SIG-M5 treated with dmso at 0.1 percent for 504 hours (cell line): ENCODE data around the gene SPEG.

ENCODE experiments used
- DNase-seq: peaks from one replicate; lab custom pipeline; 2025; ENCODE audit not compliant: unreplicated experiment; lab: John Stamatoyannopoulos, UW

The SPEG gene

DNA sequence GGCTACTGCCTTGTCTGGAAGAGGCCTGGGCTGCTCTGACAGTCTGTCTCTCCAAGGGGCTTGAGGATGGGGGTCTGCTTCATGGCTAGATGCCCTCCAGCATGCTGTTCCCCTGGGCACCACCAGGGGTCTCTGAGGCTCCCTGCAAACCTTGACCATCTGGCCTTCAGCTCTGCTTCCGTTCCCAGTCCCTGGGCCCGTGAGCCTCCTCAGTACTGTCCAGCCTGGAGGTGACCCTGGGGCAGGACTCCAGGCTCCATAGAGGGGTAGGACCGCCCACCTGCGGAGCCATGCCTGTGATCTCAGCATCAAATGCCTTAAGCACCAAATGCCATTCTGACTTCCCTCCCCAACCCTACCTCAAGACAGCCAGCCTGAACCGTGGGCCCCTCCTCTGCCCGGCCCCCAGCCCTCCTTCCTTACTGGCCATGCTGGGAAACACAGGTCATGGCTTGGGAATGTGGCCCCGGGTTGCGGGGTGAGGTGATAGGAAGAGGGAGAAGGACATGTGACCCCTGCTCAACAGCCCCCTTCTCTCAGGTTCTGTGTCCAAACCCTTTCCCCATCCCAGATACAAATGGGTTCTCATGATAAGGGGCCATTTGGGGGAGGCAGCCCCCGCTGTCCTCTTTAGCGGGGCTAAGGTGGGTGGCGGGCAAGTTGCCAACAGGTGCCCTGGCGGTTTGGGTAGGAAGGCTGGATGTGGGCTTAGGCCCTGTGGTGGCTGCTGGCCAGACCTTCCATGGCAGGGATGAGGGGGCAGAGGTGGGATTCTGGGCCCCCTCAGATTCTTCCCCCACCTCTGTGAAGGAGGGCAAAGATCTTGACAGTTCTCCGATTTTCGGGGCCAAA lies 25.0 kb downstream of the SPEG start:
- peak; percentile 51 for DNase-seq

DNA sequence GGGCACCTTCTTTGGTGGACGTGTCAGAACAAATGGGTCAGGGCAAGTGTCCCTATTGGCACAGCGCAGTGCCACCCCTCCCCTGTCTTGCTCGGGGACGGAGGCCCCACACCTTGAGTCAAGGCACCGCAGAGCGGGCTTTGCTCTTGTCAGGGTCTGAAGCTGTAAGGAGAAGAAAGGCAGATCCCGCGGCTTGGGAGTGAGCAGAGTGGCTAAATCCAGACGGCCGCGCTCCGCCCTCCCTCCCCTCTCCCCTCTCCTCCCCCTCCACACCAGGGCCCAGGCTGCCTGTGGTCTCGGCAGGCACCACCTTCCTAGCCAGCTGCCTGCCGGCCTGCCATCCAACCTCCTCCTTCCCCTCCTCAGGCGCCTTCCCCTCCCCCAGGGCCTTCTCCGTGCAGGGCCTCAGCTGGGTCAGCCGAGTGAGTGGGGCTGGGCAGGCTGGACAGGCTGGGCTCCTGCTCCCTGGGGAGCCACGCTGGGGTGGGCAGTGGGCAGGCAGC lies 25.8 kb downstream of the SPEG start:
- DNase-seq = no peak

DNA sequence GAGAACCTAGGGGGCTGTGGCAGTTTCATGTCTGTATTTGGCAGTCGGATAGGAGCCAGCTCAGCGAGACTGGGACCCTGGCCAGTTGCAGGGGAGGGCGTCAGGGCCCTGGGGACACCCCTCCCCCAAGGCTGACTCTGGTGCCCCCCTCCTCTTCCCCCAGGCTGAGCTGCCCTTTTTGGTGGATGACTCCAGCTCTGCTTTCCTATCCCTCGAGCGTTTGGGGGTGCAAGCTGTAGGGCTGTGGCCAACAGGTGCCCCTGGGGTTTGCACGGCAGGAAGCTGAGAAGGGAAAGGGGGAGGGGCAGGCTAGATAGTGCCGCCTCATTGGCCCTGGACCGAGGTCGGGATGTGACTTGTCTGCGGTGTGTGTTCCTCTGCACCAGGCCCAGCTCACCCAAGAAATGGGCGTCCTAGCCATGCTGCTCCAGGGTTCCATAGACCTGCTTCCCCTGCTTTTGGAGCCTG lies 26.4 kb downstream of the SPEG start:
- no peak for DNase-seq

DNA sequence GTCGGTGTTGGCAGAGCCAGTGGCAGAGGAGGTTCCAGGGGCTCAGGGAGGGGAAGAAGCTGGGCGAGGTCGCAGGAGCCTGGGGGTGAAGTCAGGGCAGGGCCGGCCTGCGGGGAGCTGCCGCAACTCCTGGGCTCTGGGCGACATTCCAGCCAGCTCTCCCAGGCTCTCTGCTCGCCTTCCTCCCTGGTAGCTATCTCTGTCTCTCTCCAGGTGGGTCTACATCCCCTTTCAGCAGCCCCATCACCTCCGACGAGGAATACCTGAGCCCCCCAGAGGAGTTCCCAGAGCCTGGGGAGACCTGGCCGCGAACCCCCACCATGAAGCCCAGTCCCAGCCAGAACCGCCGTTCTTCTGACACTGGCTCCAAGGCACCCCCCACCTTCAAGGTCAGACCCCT lies 27.0 kb downstream of the SPEG start:
- no peak for DNase-seq

DNA sequence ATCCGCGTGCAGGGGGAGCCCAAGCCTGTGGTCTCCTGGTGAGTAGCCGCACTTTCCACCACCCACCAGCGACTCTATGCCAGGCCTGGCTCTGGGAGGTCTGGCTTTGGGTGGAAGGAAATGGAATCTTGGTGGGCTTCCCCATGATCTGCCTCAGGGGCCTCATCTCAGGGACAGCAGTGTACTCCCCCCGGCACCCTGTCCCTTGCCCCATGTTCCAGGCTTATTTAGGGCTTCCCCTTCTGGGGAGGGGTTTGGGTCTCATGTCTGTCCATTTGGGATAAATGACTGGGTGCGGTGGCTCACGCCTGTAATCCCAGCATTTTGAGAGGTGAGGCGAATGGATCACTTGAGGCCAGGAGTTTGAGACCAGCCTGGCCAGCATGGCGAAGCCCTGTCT lies 27.7 kb downstream of the SPEG start:
- DNase-seq = no peak

DNA sequence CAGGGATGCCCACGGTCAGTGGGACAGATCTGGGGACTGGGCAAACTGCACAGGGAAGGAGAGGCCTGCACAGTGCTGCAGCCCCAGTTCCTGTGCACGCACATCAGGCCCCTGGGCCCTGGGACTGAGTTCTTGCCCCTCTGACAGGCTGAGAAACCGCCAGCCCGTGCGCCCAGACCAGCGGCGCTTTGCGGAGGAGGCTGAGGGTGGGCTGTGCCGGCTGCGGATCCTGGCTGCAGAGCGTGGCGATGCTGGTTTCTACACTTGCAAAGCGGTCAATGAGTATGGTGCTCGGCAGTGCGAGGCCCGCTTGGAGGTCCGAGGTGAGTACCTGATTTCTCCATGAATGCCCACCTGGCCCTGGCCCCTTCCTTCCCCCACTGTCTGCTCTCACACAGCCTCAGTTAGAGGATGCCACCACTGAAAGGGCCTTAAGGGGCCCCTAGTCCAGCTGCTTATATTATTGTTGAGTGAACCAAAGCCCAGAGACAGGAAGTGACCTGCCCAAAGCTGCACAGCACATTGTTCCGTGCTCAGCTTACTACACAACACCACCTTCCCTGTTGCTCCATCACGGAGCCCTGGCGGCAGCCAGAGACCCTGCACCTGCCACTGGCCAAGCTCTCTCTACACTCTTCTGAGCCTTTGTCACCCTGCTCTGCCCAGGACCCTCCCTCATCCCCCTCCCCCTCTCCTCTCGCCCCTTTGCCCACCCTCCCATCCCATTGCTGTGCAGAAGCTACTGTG lies 29.8 kb downstream of the SPEG start:
- no peak for DNase-seq

DNA sequence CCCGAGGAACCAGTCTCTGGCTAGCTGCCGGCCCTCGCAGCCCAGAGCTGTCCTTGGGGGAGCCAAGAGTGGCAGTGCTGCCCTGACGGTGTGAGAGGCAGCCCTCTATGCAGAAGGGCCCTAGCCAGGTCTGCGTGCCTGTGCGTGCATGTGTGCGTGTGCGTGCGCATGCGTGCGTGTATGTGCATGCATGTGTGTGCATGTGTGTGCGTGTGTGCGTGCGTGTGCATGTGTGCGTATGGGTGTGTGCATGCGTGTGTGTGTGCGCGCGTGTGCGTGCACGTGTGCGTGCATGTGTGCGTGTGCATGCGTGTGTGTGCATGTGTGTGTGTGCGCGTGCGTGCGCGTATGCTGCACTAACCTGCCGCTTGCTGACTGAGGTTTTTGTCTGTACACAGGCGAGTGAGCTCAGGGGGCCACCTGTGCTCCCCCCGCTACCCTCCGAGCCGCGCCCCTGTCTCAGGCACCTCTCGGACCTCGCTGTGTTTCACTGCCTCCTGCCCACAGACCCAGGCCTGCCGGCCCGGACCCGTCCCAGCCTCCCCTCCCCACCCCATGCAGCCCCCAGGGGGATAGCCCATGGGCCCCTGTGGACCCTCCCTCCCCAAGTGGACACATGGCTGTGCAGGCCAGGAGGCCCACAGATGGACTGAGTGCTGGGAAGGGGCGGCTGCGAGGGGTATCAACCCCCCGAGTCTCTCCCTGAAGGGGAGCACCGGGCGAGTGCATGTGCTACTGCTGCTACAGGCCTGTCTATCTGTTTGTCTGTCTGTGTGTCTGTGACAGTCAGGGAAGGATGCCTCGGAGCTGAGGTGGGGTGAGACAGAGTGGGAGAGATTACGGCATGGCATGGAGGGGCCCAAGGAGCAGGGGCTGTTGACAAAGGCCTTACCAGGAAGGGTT lies 31.3 kb downstream of the SPEG start:
- DNase-seq = no peak

DNA sequence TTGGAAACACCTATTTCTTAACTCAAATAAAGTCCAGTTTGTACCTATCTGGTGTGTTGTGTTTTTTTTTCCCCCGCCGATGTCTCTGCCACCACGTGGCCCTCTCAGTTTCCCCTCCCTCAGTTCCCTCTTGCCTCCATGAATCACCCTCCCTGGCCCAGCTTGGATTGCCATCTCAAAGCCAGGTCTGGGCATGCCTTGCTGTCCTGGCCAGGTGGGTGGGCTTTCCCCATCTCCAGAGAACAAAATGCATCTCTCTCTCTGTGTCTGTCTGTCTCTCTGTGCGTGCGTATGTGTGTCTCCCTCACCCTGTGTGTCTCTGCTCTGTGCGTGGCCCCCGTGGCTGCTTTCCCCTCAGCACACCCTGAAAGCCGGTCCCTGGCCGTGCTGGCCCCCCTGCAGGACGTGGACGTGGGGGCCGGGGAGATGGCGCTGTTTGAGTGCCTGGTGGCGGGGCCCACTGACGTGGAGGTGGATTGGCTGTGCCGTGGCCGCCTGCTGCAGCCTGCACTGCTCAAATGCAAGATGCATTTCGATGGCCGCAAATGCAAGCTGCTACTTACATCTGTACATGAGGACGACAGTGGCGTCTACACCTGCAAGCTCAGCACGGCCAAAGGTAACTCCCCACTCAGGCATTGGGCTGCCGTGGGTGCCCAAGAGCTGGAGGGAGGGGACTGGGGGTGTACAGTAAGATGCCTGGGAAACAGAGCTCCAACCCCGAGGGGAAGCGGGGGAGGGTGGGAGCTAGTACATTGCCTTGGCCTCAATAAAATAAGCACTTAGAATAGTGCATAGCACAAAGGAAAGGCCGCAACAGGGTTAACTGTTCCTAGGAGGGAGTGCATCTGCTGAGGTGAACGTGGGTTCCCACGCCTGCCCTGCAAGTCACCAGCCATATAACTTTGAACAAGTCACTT lies 32.4 kb downstream of the SPEG start:
- no peak for DNase-seq

DNA sequence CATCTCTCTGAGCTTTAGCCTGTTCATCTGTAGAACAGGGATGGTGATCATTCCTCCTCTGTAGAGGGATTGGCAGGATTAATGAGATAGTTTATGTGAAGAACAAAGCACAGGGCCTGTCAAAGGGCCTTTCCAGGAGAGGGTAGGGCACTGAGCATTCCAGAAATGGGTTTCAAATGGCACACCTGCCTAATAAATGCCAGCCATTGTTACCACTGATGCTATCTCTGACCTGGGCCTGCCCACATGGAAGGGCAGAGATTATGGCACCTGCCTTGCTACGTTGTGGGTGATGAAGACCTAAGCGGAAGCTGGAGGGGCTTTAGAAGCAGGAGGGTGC lies 33.1 kb downstream of the SPEG start:
- no peak for DNase-seq

DNA sequence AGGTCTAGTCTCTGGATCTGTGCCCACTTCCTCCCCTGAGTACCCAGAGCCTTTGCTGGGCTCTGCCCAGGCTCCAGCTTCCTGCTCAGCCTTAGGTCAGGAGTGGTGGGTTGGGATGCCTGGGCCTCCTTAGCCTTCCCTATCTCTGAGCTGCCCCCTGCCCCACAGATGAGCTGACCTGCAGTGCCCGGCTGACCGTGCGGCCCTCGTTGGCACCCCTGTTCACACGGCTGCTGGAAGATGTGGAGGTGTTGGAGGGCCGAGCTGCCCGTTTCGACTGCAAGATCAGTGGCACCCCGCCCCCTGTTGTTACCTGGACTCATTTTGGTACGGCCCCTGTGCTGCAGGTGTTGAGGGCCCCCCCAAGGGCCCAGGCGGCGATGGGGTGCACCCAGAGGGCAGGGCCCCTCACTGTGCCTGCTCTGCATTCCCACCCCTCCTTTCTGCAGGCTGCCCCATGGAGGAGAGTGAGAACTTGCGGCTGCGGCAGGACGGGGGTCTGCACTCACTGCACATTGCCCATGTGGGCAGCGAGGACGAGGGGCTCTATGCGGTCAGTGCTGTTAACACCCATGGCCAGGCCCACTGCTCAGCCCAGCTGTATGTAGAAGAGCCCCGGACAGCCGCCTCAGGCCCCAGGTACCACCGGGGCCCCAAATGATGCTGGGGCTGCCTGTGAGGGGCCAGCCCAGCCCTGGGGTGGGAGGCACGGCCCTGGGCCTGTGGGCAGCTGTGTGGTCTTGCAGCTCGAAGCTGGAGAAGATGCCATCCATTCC lies 34.0 kb downstream of the SPEG start:
- no peak for DNase-seq

DNA sequence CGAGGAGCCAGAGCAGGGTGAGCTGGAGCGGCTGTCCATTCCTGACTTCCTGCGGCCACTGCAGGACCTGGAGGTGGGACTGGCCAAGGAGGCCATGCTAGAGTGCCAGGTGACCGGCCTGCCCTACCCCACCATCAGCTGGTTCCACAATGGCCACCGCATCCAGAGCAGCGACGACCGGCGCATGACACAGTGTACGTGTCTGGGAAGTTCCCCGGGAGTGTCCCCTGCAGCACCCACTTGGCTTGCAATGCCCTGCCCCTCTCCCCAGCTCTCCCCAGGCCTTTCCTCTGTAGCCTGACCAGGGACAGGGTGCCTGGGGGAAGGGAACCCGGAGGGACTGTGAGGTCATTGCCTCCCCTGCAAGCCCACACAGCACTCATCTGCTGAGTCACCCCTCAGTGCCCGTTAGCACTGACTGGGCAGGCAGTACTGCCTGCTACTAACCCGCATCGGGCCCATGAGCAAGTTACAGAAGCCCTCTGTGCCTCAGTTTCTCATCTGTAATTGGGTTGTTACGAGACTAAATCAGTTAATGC lies 34.6 kb downstream of the SPEG start:
- DNase-seq = no peak

DNA sequence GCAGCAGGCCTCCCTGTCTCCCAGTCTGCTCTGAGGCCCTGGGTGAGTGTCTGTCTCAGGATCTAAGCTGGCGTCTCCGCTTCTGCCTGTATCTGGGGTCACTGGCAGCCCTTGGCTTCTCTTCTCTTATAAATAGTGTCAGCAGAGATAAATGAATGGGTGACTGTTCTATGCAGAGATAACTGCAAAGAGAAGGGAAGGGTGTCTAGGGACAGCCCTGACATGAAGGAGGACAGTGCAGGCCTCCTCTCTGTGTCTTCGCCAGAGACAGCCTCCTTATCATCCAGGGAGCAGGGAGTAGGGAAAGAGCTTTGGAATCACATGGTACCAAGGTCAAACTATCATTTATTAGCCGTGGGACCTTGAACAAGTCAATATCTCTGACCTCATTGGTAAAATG lies 35.8 kb downstream of the SPEG start:
- DNase-seq = no peak

DNA sequence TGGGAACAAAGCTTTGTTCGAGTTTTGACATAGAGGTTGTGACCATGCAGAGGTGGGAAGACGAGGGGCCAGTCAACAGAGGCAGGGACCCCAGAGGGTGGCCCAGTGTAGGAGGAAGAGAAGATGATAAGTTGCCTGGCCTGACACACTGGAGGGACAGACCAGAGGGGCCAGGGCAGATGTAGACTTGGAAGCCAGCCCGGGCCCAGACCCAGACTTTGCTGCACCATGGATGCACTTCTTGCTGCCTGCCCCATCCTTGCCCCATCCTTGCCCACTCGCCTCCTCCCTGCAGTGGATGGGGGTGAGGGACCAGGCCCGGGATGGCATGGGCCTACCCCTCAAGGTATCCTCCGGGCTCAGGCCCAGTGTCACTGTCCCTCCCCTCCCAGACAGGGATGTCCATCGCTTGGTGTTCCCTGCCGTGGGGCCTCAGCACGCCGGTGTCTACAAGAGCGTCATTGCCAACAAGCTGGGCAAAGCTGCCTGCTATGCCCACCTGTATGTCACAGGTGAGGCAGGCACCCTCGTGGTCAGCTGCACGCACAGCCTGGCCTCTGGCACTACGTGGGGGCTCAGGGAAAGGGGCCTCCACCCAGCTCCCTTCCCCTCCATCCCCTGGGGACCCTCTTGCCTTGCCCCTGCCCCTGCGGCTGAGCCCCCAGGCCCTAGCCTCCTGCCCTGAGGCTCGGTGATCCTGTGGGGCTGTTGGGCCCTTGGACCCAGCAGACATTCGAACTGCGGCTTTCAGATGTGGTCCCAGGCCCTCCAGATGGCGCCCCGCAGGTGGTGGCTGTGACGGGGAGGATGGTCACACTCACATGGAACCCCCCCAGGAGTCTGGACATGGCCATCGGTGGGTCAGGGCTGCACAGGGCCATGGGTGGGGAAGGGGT lies 37.1 kb downstream of the SPEG start:
- no peak for DNase-seq

DNA sequence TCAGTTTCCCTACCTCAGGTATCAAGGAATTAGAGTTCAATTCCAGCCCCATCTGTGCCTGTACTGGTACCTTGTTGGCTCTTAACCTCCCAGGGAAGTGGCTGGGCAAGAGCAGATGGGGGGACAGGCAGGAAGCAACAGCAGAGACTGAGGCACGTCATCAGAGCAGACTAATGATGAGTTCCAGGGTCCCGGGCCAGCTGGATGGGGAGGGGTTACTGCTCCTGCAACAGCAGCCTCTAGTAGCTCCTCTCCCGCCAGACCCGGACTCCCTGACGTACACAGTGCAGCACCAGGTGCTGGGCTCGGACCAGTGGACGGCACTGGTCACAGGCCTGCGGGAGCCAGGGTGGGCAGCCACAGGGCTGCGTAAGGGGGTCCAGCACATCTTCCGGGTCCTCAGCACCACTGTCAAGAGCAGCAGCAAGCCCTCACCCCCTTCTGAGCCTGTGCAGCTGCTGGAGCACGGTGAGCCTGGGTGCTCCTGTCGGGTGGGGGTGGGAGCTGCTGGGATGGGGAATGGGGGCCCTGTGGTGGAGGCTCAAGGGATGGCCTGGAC lies 38.1 kb downstream of the SPEG start:
- DNase-seq = no peak

DNA sequence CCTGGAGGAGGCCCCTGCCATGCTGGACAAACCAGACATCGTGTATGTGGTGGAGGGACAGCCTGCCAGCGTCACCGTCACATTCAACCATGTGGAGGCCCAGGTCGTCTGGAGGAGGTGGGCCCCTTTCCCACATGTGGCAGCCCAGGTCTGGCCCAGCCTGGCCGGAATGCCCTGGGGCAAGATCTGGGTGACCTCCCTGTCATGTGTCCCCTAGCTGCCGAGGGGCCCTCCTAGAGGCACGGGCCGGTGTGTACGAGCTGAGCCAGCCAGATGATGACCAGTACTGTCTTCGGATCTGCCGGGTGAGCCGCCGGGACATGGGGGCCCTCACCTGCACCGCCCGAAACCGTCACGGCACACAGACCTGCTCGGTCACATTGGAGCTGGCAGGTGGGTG lies 38.9 kb downstream of the SPEG start:
- no peak for DNase-seq

DNA sequence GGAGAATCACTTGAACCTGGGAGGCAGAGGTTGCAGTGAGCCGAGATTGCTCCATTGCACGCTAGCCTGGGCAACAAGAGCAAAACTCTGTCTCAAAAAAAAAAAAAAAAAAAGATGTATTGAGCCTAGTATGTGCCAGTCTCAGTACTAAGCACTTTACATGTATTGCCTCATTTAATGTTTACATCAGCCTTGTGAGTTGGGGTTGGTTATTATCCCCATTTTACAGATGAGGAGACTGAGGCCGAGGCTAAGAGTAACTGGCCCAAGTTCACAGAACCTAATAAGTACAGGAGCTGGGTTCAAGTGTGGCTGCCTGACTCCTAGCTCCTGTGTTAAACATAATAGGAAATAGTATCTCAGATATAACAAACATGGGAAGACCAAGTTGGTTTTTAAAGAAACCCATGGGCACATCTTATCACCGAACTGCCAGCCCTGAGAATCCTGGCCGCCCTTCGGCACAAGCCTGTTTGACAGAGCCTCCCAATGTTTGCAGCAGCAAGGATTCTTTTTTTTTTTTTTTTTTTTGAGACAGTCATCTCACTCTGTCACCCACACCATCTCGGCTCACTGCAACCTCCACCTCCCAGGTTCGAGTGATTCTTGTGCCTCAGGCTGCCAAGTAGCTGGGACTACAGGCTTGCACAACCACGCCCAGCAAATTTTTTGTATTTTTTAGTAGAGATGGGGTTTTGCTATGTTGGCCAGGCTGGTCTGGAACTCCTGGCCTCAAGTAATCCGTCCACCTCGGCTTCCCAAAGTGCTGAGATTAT lies 39.8 kb downstream of the SPEG start:
- no peak for DNase-seq

DNA sequence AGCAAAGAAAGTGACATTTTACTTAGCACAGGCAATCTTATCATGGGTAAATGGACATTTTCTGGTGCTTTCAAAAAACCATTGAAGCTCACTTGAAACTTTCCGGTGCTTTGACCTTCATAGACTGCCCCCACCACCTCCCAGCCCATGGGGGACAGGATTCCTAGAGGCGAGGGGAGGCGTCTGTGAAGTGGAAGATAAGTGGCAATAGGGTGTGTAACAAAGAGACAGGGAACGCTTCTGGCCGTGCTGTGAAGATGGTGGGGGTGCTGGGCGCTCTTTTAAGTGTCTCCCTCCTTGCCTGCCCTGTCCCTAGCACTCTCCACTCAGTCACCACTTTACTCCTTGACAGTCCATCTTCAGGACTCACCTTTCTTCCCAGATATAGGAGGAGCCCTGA lies 40.6 kb downstream of the SPEG start:
- no peak for DNase-seq
